Activated naive CD8-positive, alpha-beta T cell treated with anti-CD3 and anti-CD28 coated beads, Interleukin-2, amount 10 ng/mL, durations not matched to agents 7 days and 5 days (primary cell): ENCODE measurements around the gene PROK1. TPM values are rescaled to one million over a fixed set of nuclear protein-coding genes. Genes with fewer than 3 reads are reported as not detected.
"Not testable (repeated sequence)": the region's sequence is repeated elsewhere in the genome, so short reads cannot be mapped to it uniquely, and the experiment has no call there.

ENCODE experiments used
- ATAC-seq: fragments of 150-1000 bp; cut with Tn5 transposase; one replicate; pipeline ENCODE4 v1.10.0; 2021; ENCODE audit warnings: low read depth, moderate library complexity
- POLR2A ChIA-PET: fragments of 350-600 bp; sonication (Branson Sonifier 250); formaldehyde crosslinking; loops from one replicate; lab custom pipeline; 2021; ENCODE audit warnings: antibody characterized with exemption; lab: Charles Lee
- DNase-seq: peaks from one replicate; pipeline ENCODE4 v3.0.0; 2021
- H3K27ac Mint-ChIP-seq: one replicate; pipeline ENCODE4 v1.8.0; 2022; ENCODE audit warnings: mild to moderate bottlenecking, mixed read lengths
- H3K27me3 Mint-ChIP-seq: one replicate; pipeline ENCODE4 v1.8.0; 2022; ENCODE audit warnings: mild to moderate bottlenecking, moderate library complexity, mixed read lengths
- H3K36me3 Mint-ChIP-seq: one replicate; pipeline ENCODE4 v1.8.0; 2021; ENCODE audit warnings: mild to moderate bottlenecking, mixed read lengths
- H3K4me1 Mint-ChIP-seq: one replicate; pipeline ENCODE4 v1.8.0; 2021; ENCODE audit warnings: mixed read lengths
- H3K4me3 Mint-ChIP-seq: one replicate; pipeline ENCODE4 v1.8.0; 2022; ENCODE audit warnings: mild to moderate bottlenecking, moderate library complexity, mixed read lengths
- H3K9me3 Mint-ChIP-seq: one replicate; pipeline ENCODE4 v1.8.0; 2021; ENCODE audit warnings: mixed read lengths
- total RNA-seq, 2 experiments: library from RNA; stranded (reverse); gene quantifications; one replicate each; pipeline ENCODE4 v1.2.3, GENCODE V29; 2021

The PROK1 gene
- total RNA-seq, 2 experiments from 2014 or later = not detected

DNA sequence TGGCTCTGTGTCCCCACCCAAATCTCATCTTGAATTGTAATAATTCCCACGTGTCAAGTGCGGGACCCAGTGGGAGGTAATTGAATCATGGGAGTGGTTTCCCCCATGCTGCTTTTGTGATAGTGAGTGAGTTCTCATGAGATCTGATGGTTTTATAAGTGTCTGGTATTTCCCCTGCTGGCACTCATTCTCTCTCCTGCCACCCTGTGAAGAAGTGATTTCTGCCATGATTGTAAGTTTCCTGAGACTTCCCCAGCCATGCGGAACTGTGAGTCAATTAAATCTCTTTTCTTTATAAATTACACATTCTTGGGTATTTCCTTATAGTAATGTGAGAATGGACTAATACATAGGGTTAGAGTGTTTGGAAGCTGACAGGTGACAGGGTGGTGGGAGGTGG, 11.1 kb upstream of the PROK1 start:
- H3K4me3 Mint-ChIP-seq, H3K36me3 Mint-ChIP-seq, ATAC-seq, H3K9me3 Mint-ChIP-seq, H3K27ac Mint-ChIP-seq, POLR2A ChIA-PET, DNase-seq, H3K4me1 Mint-ChIP-seq: not testable (repeated sequence)
- H3K27me3 Mint-ChIP-seq = peaks cover 15% of the 10 kb centered on the region

- DNase-seq (no peak), ATAC-seq (no peak)
- Mint-ChIP-seq H3K4me3 (no peak overlapping the region), H3K27me3 (peaks cover 11% of the 10 kb centered on the region), H3K27ac (no peak overlapping the region), H3K36me3 (no peaks in the 10 kb centered on the region), H3K4me1 (no peaks in the 10 kb centered on the region), H3K9me3 (no peaks in the 10 kb centered on the region)
- POLR2A ChIA-PET = no interaction called here
Observed at GRCh38 chr1:110440877-110441276, 10.1 kb upstream of the PROK1 start.

GRCh38 chr1:110441888-110442287, 9.1 kb upstream of the PROK1 start:
- DNase-seq = no peak
- H3K27me3 Mint-ChIP-seq = peaks cover 11% of the 10 kb centered on the region
- H3K4me3 Mint-ChIP-seq = no peak overlapping the region
- no peaks in the 10 kb centered on the region for H3K36me3 Mint-ChIP-seq
- H3K9me3 Mint-ChIP-seq = no peaks in the 10 kb centered on the region
- H3K4me1 Mint-ChIP-seq = no peaks in the 10 kb centered on the region
- POLR2A ChIA-PET = no interaction called here
- no peak overlapping the region for H3K27ac Mint-ChIP-seq
- no peak for ATAC-seq

DNA sequence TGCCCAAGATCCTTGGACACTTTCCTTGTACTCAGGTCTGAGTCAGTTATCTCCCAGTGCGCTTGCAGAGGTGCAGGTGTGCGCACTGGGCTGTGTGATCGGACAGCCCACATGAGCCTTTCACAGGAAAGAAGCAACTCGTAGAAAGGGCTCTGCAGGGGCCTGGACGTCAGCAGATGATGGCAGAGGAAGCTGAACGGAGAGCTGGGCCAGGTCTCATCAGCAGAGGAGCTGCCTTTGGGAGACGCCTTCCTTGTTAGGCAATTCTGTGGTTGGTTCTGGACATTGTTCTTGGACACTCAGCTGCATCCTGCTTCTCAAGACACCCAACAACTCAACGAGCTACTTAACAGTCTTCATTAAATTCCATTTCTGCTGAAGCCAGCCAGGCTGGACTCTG, 7.5 kb upstream of the PROK1 start:
- POLR2A ChIA-PET = interaction anchor here (0.5 kb wide), 1 partner anchor 374 kb away, joined by 3 read pairs; no protein-coding TSS in a partner anchor
- H3K9me3 Mint-ChIP-seq = no peaks in the 10 kb centered on the region
- no peaks in the 10 kb centered on the region for H3K36me3 Mint-ChIP-seq
- H3K4me3 Mint-ChIP-seq = no peak overlapping the region
- H3K4me1 Mint-ChIP-seq = no peaks in the 10 kb centered on the region
- ATAC-seq (no peak), DNase-seq (no peak)
- peaks cover 10% of the 10 kb centered on the region for H3K27me3 Mint-ChIP-seq
- no peak overlapping the region for H3K27ac Mint-ChIP-seq

DNA sequence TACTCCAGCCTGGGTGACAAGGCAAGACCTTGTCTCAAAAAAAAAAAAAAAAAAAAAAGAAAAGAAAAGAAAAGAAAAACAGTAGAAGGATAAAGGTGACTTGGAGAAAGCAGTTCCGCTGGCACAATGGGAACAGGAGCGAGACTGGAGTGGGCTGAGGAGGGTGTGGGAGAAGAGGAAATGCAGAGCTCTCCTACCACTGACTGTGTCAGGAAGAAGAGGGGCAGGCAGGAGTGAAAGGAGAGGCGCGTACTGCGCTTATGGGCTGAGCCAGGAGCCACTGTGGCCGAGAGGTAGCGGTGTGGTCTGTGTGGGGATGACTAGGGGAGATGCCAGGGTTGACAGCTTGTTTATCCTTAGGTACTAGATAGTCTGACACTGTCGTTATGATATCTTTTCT, 6.4 kb upstream of the PROK1 start:
- Mint-ChIP-seq H3K4me1 (no peaks in the 10 kb centered on the region), H3K27me3 (peaks cover 10% of the 10 kb centered on the region), H3K36me3 (no peaks in the 10 kb centered on the region), H3K27ac (no peak overlapping the region), H3K4me3 (no peak overlapping the region), H3K9me3 (no peaks in the 10 kb centered on the region)
- ATAC-seq = no peak
- POLR2A ChIA-PET = no interaction called here
- no peak for DNase-seq

DNA sequence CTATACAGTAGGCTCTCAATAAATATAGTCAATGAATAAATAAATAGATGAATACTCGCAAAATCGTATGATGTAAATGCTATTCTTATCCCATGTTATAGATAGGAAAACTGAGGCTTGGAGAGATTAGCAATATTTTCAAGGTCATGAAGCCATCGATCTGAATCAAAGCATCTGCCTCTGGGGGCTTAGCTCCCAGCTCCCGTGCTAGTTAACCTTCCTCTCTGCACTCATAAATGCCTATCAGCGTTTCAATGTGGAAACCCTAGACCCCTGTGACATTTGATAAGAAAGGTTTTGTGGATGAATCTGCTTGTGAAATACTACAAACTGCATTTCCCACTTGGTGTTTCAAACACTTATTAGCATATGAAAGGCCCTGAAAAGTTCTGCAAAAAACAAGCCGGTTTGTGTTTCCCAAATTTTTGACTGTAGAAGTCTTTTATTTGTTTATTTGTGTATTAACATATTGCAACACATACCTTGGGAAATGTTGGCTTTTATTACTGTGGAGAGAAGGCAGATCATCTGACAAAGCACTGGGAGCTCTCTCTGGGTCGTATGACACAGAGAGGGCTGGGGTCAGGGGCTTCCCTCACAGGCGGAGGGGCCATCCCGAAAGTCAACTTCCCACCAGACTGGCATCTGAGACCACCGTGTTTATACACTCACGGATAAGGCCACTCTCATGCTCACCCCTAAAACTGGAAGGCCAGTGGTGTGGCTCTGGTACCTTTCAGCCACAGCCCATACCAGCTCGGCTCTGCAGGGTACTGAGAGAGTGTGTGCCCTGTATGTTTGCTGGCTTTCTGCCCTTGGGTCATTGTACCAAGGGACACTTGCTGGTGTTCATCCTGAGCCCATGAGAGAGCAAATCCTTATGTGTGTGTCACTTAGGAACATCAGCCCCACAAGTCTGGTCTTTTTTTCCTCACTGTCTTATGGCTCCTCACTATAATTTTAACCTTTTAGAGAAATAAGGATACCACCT, 993 bp upstream of the PROK1 start:
- DNase-seq = no peak
- H3K9me3 Mint-ChIP-seq = no peaks in the 10 kb centered on the region
- H3K27ac Mint-ChIP-seq = no peak overlapping the region
- no peak overlapping the region for H3K4me3 Mint-ChIP-seq
- peaks cover 12% of the 10 kb centered on the region for H3K27me3 Mint-ChIP-seq
- POLR2A ChIA-PET = no interaction called here
- H3K36me3 Mint-ChIP-seq = no peaks in the 10 kb centered on the region
- no peak for ATAC-seq
- no peaks in the 10 kb centered on the region for H3K4me1 Mint-ChIP-seq

GRCh38 chr1:110452330-110452729, 1.4 kb downstream of the PROK1 start:
- Mint-ChIP-seq H3K4me1 (no peaks in the 10 kb centered on the region), H3K36me3 (no peaks in the 10 kb centered on the region), H3K27ac (no peak overlapping the region), H3K4me3 (no peak overlapping the region), H3K9me3 (no peaks in the 10 kb centered on the region), H3K27me3 (peaks cover 12% of the 10 kb centered on the region)
- DNase-seq (no peak), ATAC-seq (no peak)
- POLR2A ChIA-PET = no interaction called here

GRCh38 chr1:110453829-110454228, 2.9 kb downstream of the PROK1 start:
- no peak overlapping the region for H3K27ac Mint-ChIP-seq
- peaks cover 8% of the 10 kb centered on the region for H3K27me3 Mint-ChIP-seq
- no peak overlapping the region for H3K4me3 Mint-ChIP-seq
- no peaks in the 10 kb centered on the region for H3K4me1 Mint-ChIP-seq
- DNase-seq (no peak), ATAC-seq (no peak)
- POLR2A ChIA-PET = no interaction called here
- H3K9me3 Mint-ChIP-seq = no peaks in the 10 kb centered on the region
- no peaks in the 10 kb centered on the region for H3K36me3 Mint-ChIP-seq

GRCh38 chr1:110454328-110454727, 3.4 kb downstream of the PROK1 start:
- Mint-ChIP-seq H3K27me3 (peaks cover 8% of the 10 kb centered on the region), H3K4me3 (no peak overlapping the region), H3K9me3 (no peaks in the 10 kb centered on the region), H3K27ac (no peak overlapping the region), H3K36me3 (no peaks in the 10 kb centered on the region), H3K4me1 (no peaks in the 10 kb centered on the region)
- no peak for ATAC-seq
- POLR2A ChIA-PET = no interaction called here
- no peak for DNase-seq

GRCh38 chr1:110455151-110455550, 4.2 kb downstream of the PROK1 start:
- no peaks in the 10 kb centered on the region for H3K9me3 Mint-ChIP-seq
- ATAC-seq (no peak), DNase-seq (no peak)
- H3K27ac Mint-ChIP-seq = no peak overlapping the region
- H3K4me3 Mint-ChIP-seq = no peak overlapping the region
- POLR2A ChIA-PET = no interaction called here
- no peaks in the 10 kb centered on the region for H3K4me1 Mint-ChIP-seq
- no peaks in the 10 kb centered on the region for H3K36me3 Mint-ChIP-seq
- peaks cover 8% of the 10 kb centered on the region for H3K27me3 Mint-ChIP-seq

DNA sequence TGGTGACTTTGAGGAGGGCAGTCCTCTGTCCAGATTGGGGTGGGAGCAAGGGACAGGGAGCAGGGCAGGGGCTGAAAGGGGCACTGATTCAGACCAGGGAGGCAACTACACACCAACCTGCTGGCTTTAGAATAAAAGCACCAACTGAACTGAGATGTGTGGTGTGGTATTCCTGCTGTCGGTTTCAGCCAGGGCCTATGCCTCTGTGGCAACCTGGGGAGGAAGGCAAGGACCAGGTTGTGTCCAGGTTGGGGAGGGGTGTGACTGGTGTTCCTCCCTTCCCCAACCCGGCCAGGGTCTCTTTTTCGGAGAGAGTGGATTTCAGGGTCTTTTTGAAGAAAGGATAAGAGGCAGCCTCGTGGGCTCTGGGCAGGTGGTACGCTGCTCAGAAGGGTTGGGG, 6.3 kb downstream of the PROK1 start:
- peaks cover 10% of the 10 kb centered on the region for H3K27me3 Mint-ChIP-seq
- no peaks in the 10 kb centered on the region for H3K4me1 Mint-ChIP-seq
- no peak overlapping the region for H3K27ac Mint-ChIP-seq
- H3K4me3 Mint-ChIP-seq = no peak overlapping the region
- POLR2A ChIA-PET = no interaction called here
- ATAC-seq (no peak), DNase-seq (no peak)
- H3K36me3 Mint-ChIP-seq = no peaks in the 10 kb centered on the region
- H3K9me3 Mint-ChIP-seq = no peaks in the 10 kb centered on the region

GRCh38 chr1:110460253-110461220, 9.6 kb downstream of the PROK1 start:
- Mint-ChIP-seq H3K4me1 (no peaks in the 10 kb centered on the region), H3K27me3 (peaks cover 5% of the 10 kb centered on the region), H3K27ac (no peak overlapping the region), H3K9me3 (no peaks in the 10 kb centered on the region), H3K4me3 (no peak overlapping the region), H3K36me3 (no peaks in the 10 kb centered on the region)
- ATAC-seq = peak; percentile 86
- DNase-seq = peak; percentile 74
- POLR2A ChIA-PET = interaction anchor here (0.8 to 1.7 kb wide), 2 partner anchors 253 to 257 kb away, joined by 4 to 8 read pairs; no protein-coding TSS in a partner anchor

DNA sequence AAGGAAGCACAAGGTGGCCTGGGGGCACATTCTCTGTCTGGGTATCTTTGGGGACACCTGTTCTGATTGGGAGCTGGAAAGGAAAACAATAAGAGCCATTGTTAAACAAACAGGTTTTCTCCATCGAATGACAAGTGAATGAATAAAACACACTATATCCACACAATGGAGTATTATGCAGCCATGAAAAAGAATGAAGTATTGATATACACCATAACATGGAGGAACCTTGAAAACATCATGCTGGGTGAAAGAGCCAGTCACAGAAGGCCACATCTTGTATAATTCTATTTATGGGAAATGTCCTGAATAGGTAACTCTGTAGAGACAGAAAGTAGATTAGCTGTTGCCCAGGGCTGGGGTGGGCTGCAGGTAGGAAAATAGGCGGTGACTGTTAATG, 11.1 kb downstream of the PROK1 start:
- POLR2A ChIA-PET = no interaction called here
- no peak for DNase-seq
- H3K36me3 Mint-ChIP-seq = no peaks in the 10 kb centered on the region
- H3K27ac Mint-ChIP-seq = no peak overlapping the region
- H3K27me3 Mint-ChIP-seq = peaks cover 5% of the 10 kb centered on the region
- H3K4me1 Mint-ChIP-seq = no peaks in the 10 kb centered on the region
- H3K9me3 Mint-ChIP-seq = no peaks in the 10 kb centered on the region
- ATAC-seq = no peak
- no peak overlapping the region for H3K4me3 Mint-ChIP-seq
